C4-2B (cell line): ENCODE results near the gene IFRD1.

ENCODE experiments used
- CTCF ChIP-seq: fragments of 450-650 bp; conservative IDR thresholded peaks from 2 replicates; pipeline ENCODE4 v1.5.1; 2017; ENCODE audit warnings: mild to moderate bottlenecking
- ZFX ChIP-seq: fragments of 450-650 bp; IDR thresholded peaks from 2 replicates; pipeline ENCODE4 v1.6.1; 2017

- TF ChIP-seq CTCF = no peak
- no peak for TF ChIP-seq ZFX
Observed at GRCh38 chr7:112416127-112416526, 34.1 kb upstream of the IFRD1 start.
